HepG2 (cell line): ENCODE data around the gene PLPPR3. TPM values are rescaled to one million over a fixed set of nuclear protein-coding genes. Genes with fewer than 3 reads are reported as not detected.

ENCODE experiments used
- CBX1 ChIP-seq: IDR thresholded peaks from one replicate; pipeline ENCODE4 v1.6.1; 2016; ENCODE audit warnings: antibody characterized with exemption, low read depth
- GATAD1 ChIP-seq: IDR thresholded peaks from 2 replicates; pipeline ENCODE4 v1.6.1; 2016; ENCODE audit warnings: missing genetic modification reagents, missing compliant biosample characterization
- HMGA1 ChIP-seq: sonication (generic); formaldehyde crosslinking; conservative IDR thresholded peaks from 2 replicates; pipeline ENCODE4 v1.4.0; 2020; ENCODE audit warnings: missing genetic modification reagents
- HNF4A ChIP-seq: sonication (generic); formaldehyde crosslinking; IDR thresholded peaks from 2 replicates; pipeline ENCODE4 v1.4.0; 2020; ENCODE audit warnings: missing genetic modification reagents
- IRX3 ChIP-seq: sonication (generic); formaldehyde crosslinking; IDR thresholded peaks from 2 replicates; pipeline ENCODE4 v1.8.1; 2023; ENCODE audit warnings: mild to moderate bottlenecking, low read depth, missing genetic modification reagents, borderline replicate concordance
- KDM5A ChIP-seq: fragments of 200-600 bp; sonication (generic); IDR thresholded peaks from 2 replicates; pipeline ENCODE4 v1.7.0; 2018; ENCODE audit warnings: antibody characterized with exemption, mild to moderate bottlenecking, low read length, borderline replicate concordance
- KLF9 ChIP-seq: IDR thresholded peaks from 2 replicates; pipeline ENCODE4 v1.6.1; 2016; ENCODE audit warnings: low read depth
- MEF2D ChIP-seq: sonication (generic); formaldehyde crosslinking; IDR thresholded peaks from 2 replicates; pipeline ENCODE4 v1.5.1; 2020; ENCODE audit warnings: mild to moderate bottlenecking, missing genetic modification reagents
- PHF8 ChIP-seq: sonication (generic); formaldehyde crosslinking; IDR thresholded peaks from 2 replicates; pipeline ENCODE4 v1.5.0; 2020; ENCODE audit warnings: missing genetic modification reagents
- SAP130 ChIP-seq: IDR thresholded peaks from 2 replicates; pipeline ENCODE4 v1.6.1; 2016; ENCODE audit warnings: low read depth
- TMF1 ChIP-seq: sonication (generic); formaldehyde crosslinking; IDR thresholded peaks from 2 replicates; pipeline ENCODE4 v1.8.1; 2022; ENCODE audit warnings: low read depth, missing genetic modification reagents
- ZBTB8A ChIP-seq: sonication (generic); formaldehyde crosslinking; IDR thresholded peaks from 2 replicates; pipeline ENCODE4 v1.4.0; 2020; ENCODE audit warnings: mild to moderate bottlenecking, low read depth, missing genetic modification reagents, borderline replicate concordance
- ZNF296 ChIP-seq: sonication (generic); formaldehyde crosslinking; conservative IDR thresholded peaks from 2 replicates; pipeline ENCODE4 v1.5.0; 2020; ENCODE audit warnings: mild to moderate bottlenecking, missing genetic modification reagents
- ZNF34 ChIP-seq: sonication (generic); formaldehyde crosslinking; IDR thresholded peaks from 2 replicates; pipeline ENCODE4 v1.4.0; 2020; ENCODE audit warnings: mild to moderate bottlenecking, missing genetic modification reagents, borderline replicate concordance
- ZNF570 ChIP-seq: sonication (generic); formaldehyde crosslinking; IDR thresholded peaks from 2 replicates; pipeline ENCODE4 v1.4.0; 2020; ENCODE audit warnings: mild to moderate bottlenecking, missing genetic modification reagents, borderline replicate concordance
- ZNF598 ChIP-seq: sonication (generic); formaldehyde crosslinking; IDR thresholded peaks from 2 replicates; pipeline ENCODE4 v1.5.1; 2020; ENCODE audit warnings: mild to moderate bottlenecking, missing genetic modification reagents, borderline replicate concordance
- ZNF776 ChIP-seq: sonication (generic); formaldehyde crosslinking; IDR thresholded peaks from 2 replicates; pipeline ENCODE4 v1.4.0; 2020; ENCODE audit warnings: mild to moderate bottlenecking, missing genetic modification reagents
- ZNF841 ChIP-seq: sonication (generic); formaldehyde crosslinking; IDR thresholded peaks from 2 replicates; pipeline ENCODE4 v1.8.1; 2023; ENCODE audit warnings: missing genetic modification reagents, borderline replicate concordance
- polyA plus RNA-seq, 8 experiments: library from polyadenylated mRNA; depleted of rRNA in 3 of 8; stranded (reverse) in 7 of 8; unstranded in 1 of 8; fragments of >200 nt; fragmentation: Illumina TruSeq in 4 of 8; extraction: Trizol in 4 of 8; gene quantifications; 2 replicates each; pipeline versions ENCODE4 v1.2.1 to v1.2.3, GENCODE V29; 2011 to 2016; ENCODE audit warnings: low read depth in 4 of 8, missing spikeins in 1 of 8, mixed read lengths in 1 of 8; ENCODE audit not compliant: insufficient read depth in 1 of 8
- total RNA-seq, 5 experiments: library from RNA; depleted of rRNA; stranded (reverse); fragments of >200 nt; fragmentation: Illumina TruSeq; extraction: Trizol; gene quantifications; 2 replicates each; pipeline ENCODE4 v1.2.3, GENCODE V29; 2016; ENCODE audit warnings: low read depth in 1 of 5
- TF ChIP-seq, protein P1 (sequence below): sonication (generic); formaldehyde crosslinking; IDR thresholded peaks from 2 replicates; pipeline ENCODE4 v1.9.0; 2021; ENCODE audit warnings: missing genetic modification reagents, mild to moderate bottlenecking, borderline replicate concordance
- TF ChIP-seq, protein P2 (sequence below): sonication (generic); formaldehyde crosslinking; IDR thresholded peaks from 2 replicates; pipeline ENCODE4; 2020; ENCODE audit warnings: missing genetic modification reagents, mild to moderate bottlenecking, borderline replicate concordance
- TF ChIP-seq, protein P3 (sequence below): sonication (generic); formaldehyde crosslinking; IDR thresholded peaks from 2 replicates; pipeline ENCODE4 v1.9.0; 2021; ENCODE audit warnings: missing genetic modification reagents, mild to moderate bottlenecking, borderline replicate concordance
- TF ChIP-seq, protein P4 (sequence below): IDR thresholded peaks from 2 replicates; pipeline ENCODE4 v1.6.1; 2016; ENCODE audit warnings: low read depth, borderline replicate concordance
- TF ChIP-seq, protein P5 (sequence below): sonication (generic); formaldehyde crosslinking; IDR thresholded peaks from 2 replicates; pipeline ENCODE4 v1.5.0; 2020; ENCODE audit warnings: missing genetic modification reagents, mild to moderate bottlenecking, borderline replicate concordance

Gene PLPPR3
- total and polyA plus RNA-seq, 2 of the 13 experiments (the other 11 are each of a cell fraction or from before 2014, with no cell fraction given), result 0.07 to 0.16 TPM

DNA sequence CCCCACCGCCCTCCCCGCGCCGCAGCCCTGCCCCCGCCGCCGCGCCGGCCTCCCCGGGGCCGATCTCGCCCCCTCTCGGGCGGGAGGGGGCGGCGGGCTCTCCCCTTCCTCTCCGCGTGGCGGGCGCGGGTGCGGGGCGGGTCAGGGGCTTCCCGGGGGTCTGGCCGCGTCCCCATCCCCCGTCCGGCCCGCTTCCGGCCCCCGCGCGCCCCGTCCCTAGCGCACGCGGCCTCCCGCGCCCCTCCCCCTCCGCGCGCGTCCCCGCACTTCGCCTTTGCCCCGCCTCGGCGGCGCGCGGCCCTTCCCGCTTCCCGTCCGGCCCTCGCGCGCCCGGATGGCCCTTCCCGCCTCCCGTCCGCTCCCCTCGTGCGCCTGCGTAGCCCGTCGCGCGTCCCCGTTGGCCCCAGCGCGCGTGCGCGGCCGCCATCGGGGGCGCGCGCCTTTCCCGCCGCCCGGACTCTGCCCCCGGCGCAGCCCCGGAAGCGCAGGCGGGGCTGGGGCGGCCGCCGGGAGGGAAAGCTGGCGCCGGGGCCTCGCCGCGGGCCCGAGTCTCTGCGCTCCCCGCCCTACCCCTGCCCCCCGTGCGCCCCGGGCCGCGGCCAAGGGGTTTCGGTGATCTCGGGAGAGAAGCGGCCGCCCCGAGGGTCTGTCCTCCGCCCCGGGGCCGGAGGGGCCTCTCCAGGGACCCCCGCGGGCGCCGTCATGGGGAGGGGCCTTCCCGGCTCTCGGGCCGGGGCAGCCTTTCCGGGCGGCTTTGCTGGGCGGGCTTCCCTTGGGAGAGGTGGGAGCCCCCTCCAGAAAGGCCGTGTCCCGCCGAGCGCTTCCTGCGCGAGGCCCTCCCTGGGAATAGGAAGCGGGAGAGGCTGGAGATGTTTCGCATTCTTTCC lies 24.0 kb downstream of the PLPPR3 start (continued):
- no peak for TF ChIP-seq HMGA1 (CRISPR knock-in tag)
- 0 out of 2 replicates have a peak, but pooled peaks have one; percentile 24 for TF ChIP-seq GATAD1
- TF ChIP-seq SAP130, result peak; percentile 46; the same call in 1 of the 2 replicates
- TF ChIP-seq IRX3 (CRISPR knock-in tag), result 0 out of 2 replicates have a peak, but pooled peaks have one; percentile 38
- 0 out of 2 replicates have a peak, but pooled peaks have one; percentile 28 for TF ChIP-seq ZNF598 (CRISPR knock-in tag)
- TF ChIP-seq, protein P1, sequence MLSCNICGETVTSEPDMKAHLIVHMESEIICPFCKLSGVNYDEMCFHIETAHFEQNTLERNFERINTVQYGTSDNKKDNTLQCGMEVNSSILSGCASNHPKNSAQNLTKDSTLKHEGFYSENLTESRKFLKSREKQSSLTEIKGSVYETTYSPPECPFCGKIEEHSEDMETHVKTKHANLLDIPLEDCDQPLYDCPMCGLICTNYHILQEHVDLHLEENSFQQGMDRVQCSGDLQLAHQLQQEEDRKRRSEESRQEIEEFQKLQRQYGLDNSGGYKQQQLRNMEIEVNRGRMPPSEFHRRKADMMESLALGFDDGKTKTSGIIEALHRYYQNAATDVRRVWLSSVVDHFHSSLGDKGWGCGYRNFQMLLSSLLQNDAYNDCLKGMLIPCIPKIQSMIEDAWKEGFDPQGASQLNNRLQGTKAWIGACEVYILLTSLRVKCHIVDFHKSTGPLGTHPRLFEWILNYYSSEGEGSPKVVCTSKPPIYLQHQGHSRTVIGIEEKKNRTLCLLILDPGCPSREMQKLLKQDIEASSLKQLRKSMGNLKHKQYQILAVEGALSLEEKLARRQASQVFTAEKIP (CRISPR knock-in tag), result no peak
- no peak for TF ChIP-seq ZNF296
- TF ChIP-seq, protein P2, sequence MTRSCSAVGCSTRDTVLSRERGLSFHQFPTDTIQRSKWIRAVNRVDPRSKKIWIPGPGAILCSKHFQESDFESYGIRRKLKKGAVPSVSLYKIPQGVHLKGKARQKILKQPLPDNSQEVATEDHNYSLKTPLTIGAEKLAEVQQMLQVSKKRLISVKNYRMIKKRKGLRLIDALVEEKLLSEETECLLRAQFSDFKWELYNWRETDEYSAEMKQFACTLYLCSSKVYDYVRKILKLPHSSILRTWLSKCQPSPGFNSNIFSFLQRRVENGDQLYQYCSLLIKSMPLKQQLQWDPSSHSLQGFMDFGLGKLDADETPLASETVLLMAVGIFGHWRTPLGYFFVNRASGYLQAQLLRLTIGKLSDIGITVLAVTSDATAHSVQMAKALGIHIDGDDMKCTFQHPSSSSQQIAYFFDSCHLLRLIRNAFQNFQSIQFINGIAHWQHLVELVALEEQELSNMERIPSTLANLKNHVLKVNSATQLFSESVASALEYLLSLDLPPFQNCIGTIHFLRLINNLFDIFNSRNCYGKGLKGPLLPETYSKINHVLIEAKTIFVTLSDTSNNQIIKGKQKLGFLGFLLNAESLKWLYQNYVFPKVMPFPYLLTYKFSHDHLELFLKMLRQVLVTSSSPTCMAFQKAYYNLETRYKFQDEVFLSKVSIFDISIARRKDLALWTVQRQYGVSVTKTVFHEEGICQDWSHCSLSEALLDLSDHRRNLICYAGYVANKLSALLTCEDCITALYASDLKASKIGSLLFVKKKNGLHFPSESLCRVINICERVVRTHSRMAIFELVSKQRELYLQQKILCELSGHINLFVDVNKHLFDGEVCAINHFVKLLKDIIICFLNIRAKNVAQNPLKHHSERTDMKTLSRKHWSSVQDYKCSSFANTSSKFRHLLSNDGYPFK (CRISPR knock-in tag), result no peak
- TF ChIP-seq, protein P3, sequence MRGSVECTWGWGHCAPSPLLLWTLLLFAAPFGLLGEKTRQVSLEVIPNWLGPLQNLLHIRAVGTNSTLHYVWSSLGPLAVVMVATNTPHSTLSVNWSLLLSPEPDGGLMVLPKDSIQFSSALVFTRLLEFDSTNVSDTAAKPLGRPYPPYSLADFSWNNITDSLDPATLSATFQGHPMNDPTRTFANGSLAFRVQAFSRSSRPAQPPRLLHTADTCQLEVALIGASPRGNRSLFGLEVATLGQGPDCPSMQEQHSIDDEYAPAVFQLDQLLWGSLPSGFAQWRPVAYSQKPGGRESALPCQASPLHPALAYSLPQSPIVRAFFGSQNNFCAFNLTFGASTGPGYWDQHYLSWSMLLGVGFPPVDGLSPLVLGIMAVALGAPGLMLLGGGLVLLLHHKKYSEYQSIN (CRISPR knock-in tag), result no peak
- no peak for TF ChIP-seq PHF8
- TF ChIP-seq, protein P4, sequence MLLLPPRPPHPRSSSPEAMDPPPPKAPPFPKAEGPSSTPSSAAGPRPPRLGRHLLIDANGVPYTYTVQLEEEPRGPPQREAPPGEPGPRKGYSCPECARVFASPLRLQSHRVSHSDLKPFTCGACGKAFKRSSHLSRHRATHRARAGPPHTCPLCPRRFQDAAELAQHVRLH, result no peak
- TF ChIP-seq ZNF570 (CRISPR knock-in tag), result no peak
- peak; percentile 43; the same call in 1 of the 2 replicates for TF ChIP-seq KDM5A
- TF ChIP-seq HNF4A (CRISPR knock-in tag), result peak; percentile 13; the same call in 1 of the 2 replicates
- no peak for TF ChIP-seq ZNF34
- TF ChIP-seq CBX1, result no peak
- TF ChIP-seq, protein P5, sequence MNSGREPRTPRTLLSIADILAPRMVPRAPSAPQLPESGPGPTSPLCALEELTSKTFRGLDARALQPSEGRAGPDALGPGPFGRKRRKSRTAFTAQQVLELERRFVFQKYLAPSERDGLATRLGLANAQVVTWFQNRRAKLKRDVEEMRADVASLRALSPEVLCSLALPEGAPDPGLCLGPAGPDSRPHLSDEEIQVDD (CRISPR knock-in tag), result no peak
- no peak for TF ChIP-seq KLF9 (CRISPR knock-in tag)
- no peak for TF ChIP-seq MEF2D (CRISPR knock-in tag)
- no peak for TF ChIP-seq ZNF776 (CRISPR knock-in tag)
- TF ChIP-seq ZNF841 (CRISPR knock-in tag), result 0 out of 2 replicates have a peak, but pooled peaks have one; percentile 26
- peak; percentile 62; the same call in 1 of the 2 replicates for TF ChIP-seq TMF1 (CRISPR knock-in tag)
- TF ChIP-seq ZBTB8A (CRISPR knock-in tag), result no peak
